HG02588 (cell line): ENCODE data around the gene TTC36.
"Not testable (repeated sequence)": the region's sequence is repeated elsewhere in the genome, so short reads cannot be mapped to it uniquely, and the experiment has no call there.

ENCODE experiments used
- ATAC-seq: cut with Tn5 transposase; IDR thresholded peaks from one replicate; pipeline ENCODE4 v1.9.1; 2021; ENCODE audit warnings: mild to moderate bottlenecking, moderate library complexity; ENCODE audit not compliant: unreplicated experiment

The TTC36 gene

GRCh38 chr11:118574636-118575035 is 47.4 kb downstream of the TTC36 start:
- no peak for ATAC-seq

DNA sequence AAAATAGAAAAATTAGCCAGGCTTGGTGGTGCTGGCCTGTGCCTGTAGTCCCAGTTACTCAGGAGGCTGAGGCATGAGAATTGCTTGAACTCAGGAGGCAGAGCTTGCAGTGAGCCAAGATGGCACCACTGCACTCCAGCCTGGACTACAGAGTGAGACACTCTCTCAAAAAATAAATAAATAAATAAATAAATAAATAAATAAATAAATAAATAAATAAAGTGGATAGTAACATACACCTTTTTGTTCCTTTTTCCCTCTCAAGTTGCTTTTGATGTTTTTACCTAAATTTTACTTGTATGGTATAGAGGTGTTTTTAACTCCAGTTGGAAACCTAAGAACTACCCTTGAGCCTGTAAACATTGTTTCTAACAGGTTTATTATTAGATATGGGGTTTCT is 50.7 kb downstream of the TTC36 start:
- ATAC-seq, result not testable (repeated sequence)
